ENCODE data around the gene RTL10.
A peak's percentile ranks its signal among the peaks of the same experiment; 100 is the strongest.

The RTL10 gene

DNA sequence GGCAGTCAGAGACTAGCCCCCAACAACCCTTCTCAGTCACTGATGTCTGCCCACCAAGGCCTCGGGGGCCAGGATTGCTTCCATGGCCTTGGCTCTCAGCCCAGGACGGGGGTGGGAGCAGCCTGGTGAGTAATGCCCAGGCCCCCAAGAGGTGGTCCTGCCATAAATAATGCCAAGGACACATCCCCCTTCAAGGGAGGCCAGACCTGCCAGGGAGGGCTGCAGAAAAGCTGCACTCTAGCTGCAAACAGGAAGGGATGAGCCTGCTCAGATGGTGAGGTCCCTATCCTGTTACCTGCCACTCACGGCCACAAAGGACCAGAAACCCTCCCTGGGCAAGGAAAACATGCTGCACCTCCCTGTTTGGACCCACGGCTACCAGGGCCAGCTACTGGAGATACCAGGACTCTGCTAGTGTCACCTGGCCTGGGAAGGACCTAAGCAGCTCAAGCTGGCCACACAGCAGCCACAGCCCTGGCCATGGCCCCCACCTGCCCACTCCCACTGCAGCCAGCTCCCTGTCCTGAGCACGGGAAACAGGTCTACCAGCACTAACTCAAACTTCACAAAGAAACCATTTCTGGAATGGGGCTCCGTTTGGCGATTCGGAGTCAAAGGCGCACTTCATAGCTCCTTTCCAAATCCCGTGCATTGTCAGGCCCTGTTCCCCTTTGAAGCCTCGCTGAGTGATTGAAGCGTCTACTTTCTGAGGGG lies 12.1 kb downstream of the RTL10 start (continued):
- TF ChIP-seq SP2 (tag by site-specific recombination; IDR thresholded peaks at IDR 0.05) (0 out of 2 replicates have a peak, but pooled peaks have one; percentile 11), ZNF239 (tag by site-specific recombination; IDR thresholded peaks at IDR 0.05) (no peak), ZNF19 (tag by site-specific recombination; IDR thresholded peaks at IDR 0.05; ENCODE audit: low read depth) (no peak), BCL11A (tag by site-specific recombination; IDR thresholded peaks at IDR 0.05; ENCODE audit: low read depth) (no peak)

DNA sequence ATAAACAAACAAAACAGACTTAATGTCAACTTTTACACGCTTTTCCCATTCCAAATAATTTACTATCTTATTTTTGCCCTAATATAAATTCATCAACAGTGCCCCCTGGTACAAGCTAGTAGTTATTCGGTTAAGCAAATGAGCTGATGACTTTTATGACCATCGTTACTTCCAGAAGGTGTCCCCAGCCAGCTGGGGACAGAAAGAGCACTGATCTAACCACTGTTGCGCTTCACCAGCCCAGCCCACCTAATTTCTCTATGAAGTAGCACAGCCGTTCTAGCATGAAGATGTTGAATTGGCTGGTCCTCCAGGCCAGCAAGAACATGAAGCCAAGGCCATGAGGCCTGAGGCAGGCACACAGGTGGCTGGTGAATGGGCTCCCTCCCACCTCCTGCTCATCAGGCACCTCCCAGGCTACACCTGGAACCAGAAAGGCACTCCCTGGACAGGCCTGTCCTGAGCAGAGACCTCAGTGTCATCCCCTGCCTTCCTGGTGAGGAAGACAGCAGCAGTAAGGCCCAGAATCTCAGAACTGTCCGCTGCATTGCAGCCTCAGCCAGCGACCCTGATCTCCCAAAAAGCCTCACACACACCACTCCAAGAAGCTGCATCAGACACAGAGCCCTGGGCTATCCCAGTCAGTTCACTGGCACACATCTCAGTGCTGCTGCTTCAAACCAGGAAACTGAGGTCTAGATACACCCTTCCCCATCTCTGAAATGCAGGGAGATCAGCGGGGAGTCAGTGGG lies 12.9 kb downstream of the RTL10 start:
- peaks cover 5% of the 10 kb centered on the region; the same call in 1 of the 2 replicates for H3K4me1 ChIP-seq (ENCODE audit: control insufficient read depth, insufficient read depth, low read length)
- H3K36me3 ChIP-seq (ENCODE audit: control insufficient read depth in 2 of 2, insufficient read depth in 1 of 2, low read length in 2 of 2) = peaks cover 0 to 2% of the 10 kb centered on the region in 2 experiments; a peak in 1 of 3 replicates
- CTCF ChIA-PET = interaction anchor here (0.9 to 1.0 kb wide), 3 partner anchors 21 to 113 kb away, joined by 3 to 4 read pairs (median 4); no protein-coding TSS in a partner anchor
- no peak overlapping the region for H3K27ac ChIP-seq (ENCODE audit: extremely low read depth, low read depth, low read length)
- POLR2A ChIA-PET = interaction anchor here (0.7 to 1.9 kb wide), 5 partner anchors 9 to 14 kb away, joined by 3 to 7 read pairs (median 4); partner anchors contain the start of genes GNB1L and RTL10
- no peaks in the 10 kb centered on the region for H3K9me3 ChIP-seq (ENCODE audit: control insufficient read depth, insufficient read depth, low read depth, low read length)
- no peak overlapping the region for H3K4me3 ChIP-seq (ENCODE audit: low read depth, low read length)
- TF ChIP-seq ZNF768 (tag by site-specific recombination; IDR thresholded peaks at IDR 0.05) (no peak), ZNF19 (tag by site-specific recombination; IDR thresholded peaks at IDR 0.05; ENCODE audit: low read depth) (no peak), SCRT2 (tag by site-specific recombination; IDR thresholded peaks at IDR 0.05) (0 out of 2 replicates have a peak, but pooled peaks have one; percentile 27), ZNF473 (tag by site-specific recombination; IDR thresholded peaks at IDR 0.05) (no peak), REPIN1 (tag by site-specific recombination; IDR thresholded peaks at IDR 0.05; ENCODE audit: low read depth) (no peak), ZNF324 (tag by site-specific recombination; IDR thresholded peaks at IDR 0.05) (no peak), ZBTB20 (tag by site-specific recombination; IDR thresholded peaks at IDR 0.05) (peak; percentile 69), ZNF558 (tag by site-specific recombination; IDR thresholded peaks at IDR 0.05) (no peak), GLIS1 (tag by site-specific recombination; IDR thresholded peaks at IDR 0.05) (peak; percentile 13; the same call in 1 of the 2 replicates), BCL11B (tag by site-specific recombination; IDR thresholded peaks at IDR 0.05; ENCODE audit: low read depth) (no peak), ZNF292 (tag by site-specific recombination; IDR thresholded peaks at IDR 0.05; ENCODE audit: borderline replicate concordance, low read depth) (no peak), ZBTB8A (tag by site-specific recombination; IDR thresholded peaks at IDR 0.05) (no peak)
- TF ChIP-seq, protein P1, sequence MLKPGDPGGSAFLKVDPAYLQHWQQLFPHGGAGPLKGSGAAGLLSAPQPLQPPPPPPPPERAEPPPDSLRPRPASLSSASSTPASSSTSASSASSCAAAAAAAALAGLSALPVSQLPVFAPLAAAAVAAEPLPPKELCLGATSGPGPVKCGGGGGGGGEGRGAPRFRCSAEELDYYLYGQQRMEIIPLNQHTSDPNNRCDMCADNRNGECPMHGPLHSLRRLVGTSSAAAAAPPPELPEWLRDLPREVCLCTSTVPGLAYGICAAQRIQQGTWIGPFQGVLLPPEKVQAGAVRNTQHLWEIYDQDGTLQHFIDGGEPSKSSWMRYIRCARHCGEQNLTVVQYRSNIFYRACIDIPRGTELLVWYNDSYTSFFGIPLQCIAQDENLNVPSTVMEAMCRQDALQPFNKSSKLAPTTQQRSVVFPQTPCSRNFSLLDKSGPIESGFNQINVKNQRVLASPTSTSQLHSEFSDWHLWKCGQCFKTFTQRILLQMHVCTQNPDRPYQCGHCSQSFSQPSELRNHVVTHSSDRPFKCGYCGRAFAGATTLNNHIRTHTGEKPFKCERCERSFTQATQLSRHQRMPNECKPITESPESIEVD (tag by site-specific recombination; IDR thresholded peaks at IDR 0.05) = peak; percentile 50; the same call in 1 of the 2 replicates
- TF ChIP-seq, protein P2, sequence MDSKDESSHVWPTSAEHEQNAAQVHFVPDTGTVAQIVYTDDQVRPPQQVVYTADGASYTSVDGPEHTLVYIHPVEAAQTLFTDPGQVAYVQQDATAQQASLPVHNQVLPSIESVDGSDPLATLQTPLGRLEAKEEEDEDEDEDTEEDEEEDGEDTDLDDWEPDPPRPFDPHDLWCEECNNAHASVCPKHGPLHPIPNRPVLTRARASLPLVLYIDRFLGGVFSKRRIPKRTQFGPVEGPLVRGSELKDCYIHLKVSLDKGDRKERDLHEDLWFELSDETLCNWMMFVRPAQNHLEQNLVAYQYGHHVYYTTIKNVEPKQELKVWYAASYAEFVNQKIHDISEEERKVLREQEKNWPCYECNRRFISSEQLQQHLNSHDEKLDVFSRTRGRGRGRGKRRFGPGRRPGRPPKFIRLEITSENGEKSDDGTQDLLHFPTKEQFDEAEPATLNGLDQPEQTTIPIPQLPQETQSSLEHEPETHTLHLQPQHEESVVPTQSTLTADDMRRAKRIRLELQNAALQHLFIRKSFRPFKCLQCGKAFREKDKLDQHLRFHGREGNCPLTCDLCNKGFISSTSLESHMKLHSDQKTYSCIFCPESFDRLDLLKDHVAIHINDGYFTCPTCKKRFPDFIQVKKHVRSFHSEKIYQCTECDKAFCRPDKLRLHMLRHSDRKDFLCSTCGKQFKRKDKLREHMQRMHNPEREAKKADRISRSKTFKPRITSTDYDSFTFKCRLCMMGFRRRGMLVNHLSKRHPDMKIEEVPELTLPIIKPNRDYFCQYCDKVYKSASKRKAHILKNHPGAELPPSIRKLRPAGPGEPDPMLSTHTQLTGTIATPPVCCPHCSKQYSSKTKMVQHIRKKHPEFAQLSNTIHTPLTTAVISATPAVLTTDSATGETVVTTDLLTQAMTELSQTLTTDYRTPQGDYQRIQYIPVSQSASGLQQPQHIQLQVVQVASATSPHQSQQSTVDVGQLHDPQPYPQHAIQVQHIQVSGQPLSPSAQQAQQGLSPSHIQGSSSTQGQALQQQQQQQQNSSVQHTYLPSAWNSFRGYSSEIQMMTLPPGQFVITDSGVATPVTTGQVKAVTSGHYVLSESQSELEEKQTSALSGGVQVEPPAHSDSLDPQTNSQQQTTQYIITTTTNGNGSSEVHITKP (tag by site-specific recombination; IDR thresholded peaks at IDR 0.05) = no peak
- TF ChIP-seq, protein P3, sequence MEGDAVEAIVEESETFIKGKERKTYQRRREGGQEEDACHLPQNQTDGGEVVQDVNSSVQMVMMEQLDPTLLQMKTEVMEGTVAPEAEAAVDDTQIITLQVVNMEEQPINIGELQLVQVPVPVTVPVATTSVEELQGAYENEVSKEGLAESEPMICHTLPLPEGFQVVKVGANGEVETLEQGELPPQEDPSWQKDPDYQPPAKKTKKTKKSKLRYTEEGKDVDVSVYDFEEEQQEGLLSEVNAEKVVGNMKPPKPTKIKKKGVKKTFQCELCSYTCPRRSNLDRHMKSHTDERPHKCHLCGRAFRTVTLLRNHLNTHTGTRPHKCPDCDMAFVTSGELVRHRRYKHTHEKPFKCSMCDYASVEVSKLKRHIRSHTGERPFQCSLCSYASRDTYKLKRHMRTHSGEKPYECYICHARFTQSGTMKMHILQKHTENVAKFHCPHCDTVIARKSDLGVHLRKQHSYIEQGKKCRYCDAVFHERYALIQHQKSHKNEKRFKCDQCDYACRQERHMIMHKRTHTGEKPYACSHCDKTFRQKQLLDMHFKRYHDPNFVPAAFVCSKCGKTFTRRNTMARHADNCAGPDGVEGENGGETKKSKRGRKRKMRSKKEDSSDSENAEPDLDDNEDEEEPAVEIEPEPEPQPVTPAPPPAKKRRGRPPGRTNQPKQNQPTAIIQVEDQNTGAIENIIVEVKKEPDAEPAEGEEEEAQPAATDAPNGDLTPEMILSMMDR (tag by site-specific recombination; IDR thresholded peaks at IDR 0.05) = 0 out of 2 replicates have a peak, but pooled peaks have one; percentile 32
- TF ChIP-seq, protein P4, sequence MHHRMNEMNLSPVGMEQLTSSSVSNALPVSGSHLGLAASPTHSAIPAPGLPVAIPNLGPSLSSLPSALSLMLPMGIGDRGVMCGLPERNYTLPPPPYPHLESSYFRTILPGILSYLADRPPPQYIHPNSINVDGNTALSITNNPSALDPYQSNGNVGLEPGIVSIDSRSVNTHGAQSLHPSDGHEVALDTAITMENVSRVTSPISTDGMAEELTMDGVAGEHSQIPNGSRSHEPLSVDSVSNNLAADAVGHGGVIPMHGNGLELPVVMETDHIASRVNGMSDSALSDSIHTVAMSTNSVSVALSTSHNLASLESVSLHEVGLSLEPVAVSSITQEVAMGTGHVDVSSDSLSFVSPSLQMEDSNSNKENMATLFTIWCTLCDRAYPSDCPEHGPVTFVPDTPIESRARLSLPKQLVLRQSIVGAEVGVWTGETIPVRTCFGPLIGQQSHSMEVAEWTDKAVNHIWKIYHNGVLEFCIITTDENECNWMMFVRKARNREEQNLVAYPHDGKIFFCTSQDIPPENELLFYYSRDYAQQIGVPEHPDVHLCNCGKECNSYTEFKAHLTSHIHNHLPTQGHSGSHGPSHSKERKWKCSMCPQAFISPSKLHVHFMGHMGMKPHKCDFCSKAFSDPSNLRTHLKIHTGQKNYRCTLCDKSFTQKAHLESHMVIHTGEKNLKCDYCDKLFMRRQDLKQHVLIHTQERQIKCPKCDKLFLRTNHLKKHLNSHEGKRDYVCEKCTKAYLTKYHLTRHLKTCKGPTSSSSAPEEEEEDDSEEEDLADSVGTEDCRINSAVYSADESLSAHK (tag by site-specific recombination; IDR thresholded peaks at IDR 0.05) = no peak
- TF ChIP-seq, protein P5, sequence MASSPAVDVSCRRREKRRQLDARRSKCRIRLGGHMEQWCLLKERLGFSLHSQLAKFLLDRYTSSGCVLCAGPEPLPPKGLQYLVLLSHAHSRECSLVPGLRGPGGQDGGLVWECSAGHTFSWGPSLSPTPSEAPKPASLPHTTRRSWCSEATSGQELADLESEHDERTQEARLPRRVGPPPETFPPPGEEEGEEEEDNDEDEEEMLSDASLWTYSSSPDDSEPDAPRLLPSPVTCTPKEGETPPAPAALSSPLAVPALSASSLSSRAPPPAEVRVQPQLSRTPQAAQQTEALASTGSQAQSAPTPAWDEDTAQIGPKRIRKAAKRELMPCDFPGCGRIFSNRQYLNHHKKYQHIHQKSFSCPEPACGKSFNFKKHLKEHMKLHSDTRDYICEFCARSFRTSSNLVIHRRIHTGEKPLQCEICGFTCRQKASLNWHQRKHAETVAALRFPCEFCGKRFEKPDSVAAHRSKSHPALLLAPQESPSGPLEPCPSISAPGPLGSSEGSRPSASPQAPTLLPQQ (tag by site-specific recombination; IDR thresholded peaks at IDR 0.05) = no peak
- TF ChIP-seq, protein P6, sequence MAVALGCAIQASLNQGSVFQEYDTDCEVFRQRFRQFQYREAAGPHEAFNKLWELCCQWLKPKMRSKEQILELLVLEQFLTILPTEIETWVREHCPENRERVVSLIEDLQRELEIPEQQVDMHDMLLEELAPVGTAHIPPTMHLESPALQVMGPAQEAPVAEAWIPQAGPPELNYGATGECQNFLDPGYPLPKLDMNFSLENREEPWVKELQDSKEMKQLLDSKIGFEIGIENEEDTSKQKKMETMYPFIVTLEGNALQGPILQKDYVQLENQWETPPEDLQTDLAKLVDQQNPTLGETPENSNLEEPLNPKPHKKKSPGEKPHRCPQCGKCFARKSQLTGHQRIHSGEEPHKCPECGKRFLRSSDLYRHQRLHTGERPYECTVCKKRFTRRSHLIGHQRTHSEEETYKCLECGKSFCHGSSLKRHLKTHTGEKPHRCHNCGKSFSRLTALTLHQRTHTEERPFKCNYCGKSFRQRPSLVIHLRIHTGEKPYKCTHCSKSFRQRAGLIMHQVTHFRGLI (tag by site-specific recombination; IDR thresholded peaks at IDR 0.05) = no peak
